Psoas muscle (tissue), 8 donors: ENCODE results near the gene WBP1. TPM values are rescaled to one million over a fixed set of nuclear protein-coding genes. Genes with fewer than 3 reads are reported as not detected.
"Not testable (repeated sequence)": the region's sequence is repeated elsewhere in the genome, so short reads cannot be mapped to it uniquely, and the experiment has no call there.

Experiments
- ATAC-seq, 4 donors: fragments of 200-7000 bp; cut with Tn5 transposase; one replicate each; pipeline ENCODE4 v1.9.1; 2020; ENCODE audit warnings: moderate library complexity in 3 of 4, mild to moderate bottlenecking in 2 of 4
- DNase-seq, 2 donors: peaks; one replicate each; pipeline ENCODE4 v3.0.0-alpha.2; 2020
- H3K27ac ChIP-seq: fragments of 200-600 bp; one replicate; pipeline ENCODE4 v1.8.0; 2022
- H3K27me3 ChIP-seq, 3 donors: fragments of 200-600 bp in 1 of 3; one replicate each; pipeline versions ENCODE4 v1.6.1 to v1.8.0; 2013 to 2022; ENCODE audit warnings: low read length in 2 of 3, mild to moderate bottlenecking in 2 of 3, moderate library complexity in 1 of 3; ENCODE audit not compliant: insufficient read depth in 3 of 3
- H3K36me3 ChIP-seq, 2 donors: fragments of 200-600 bp in 1 of 2; one replicate each; pipeline versions ENCODE4 v1.6.1 to v1.8.0; 2013 to 2022; ENCODE audit warnings: low read depth in 1 of 2, mild to moderate bottlenecking in 1 of 2, moderate library complexity in 1 of 2; ENCODE audit not compliant: insufficient read depth in 1 of 2
- H3K4me1 ChIP-seq: fragments of 200-600 bp; one replicate; pipeline ENCODE4 v1.8.0; 2022
- H3K4me3 ChIP-seq: fragments of 200-600 bp; one replicate; pipeline ENCODE4 v1.8.0; 2022; ENCODE audit warnings: mild to moderate bottlenecking
- H3K9me3 ChIP-seq: fragments of 200-600 bp; one replicate; pipeline ENCODE4 v1.8.0; 2022
- CTCF ChIP-seq: fragments of 200-600 bp; IDR thresholded peaks from one replicate; pipeline ENCODE4 v1.8.0; 2022; ENCODE audit warnings: antibody characterized with exemption
- WGBS, 3 donors: extraction: QIAGEN DNeasy Blood & Tissue Kit; methylation state at CpG; one replicate each; pipeline versions ENCODE4 v1.1.6 to v1.1.7; 2013; 5-methylcytosine and 5-hydroxymethylcytosine counted together
- intact Hi-C, 2 donors: fragments of 100-400 bp; cut with DNase I; formaldehyde crosslinking; loops; one replicate each; pipeline versions ENCODE4 v1.11.0 to v1.14.2; 2022
- polyA plus RNA-seq, 3 donors: library from polyadenylated mRNA; stranded (reverse); fragments of 200-250 nt; gene quantifications; one replicate each; pipeline ENCODE4 v1.2.3, GENCODE V29; 2013
- total RNA-seq, 4 donors: library from RNA; stranded (reverse); fragmentation: NEBNext Ultra II Directional in 2 of 4; extraction: Animal tissue kit (Norgen Biotek cat#: 25700) in 2 of 4; gene quantifications; one replicate each; pipeline versions ENCODE4 v1.2.1 to v1.2.4, GENCODE V29; 2021 to 2023
- donor health status: healthy with polysubstance abuse.
- donor health status: DM: no; HTN: no; CAD: no; lungs with moderate emphysema.
- donor health status: Bipolar disorder and iron deficiency.
- donor health status: healthy.
- donor health status: DM: yes; HTN: yes; CAD: no.
- donor health status: DM: no; HTN: no; CAD: no.
- donor health status: DM: no; HTN: no; CAD: no.
- donor health status: DM: yes; HTN: yes; CAD: no.

The WBP1 gene
- total and polyA plus RNA-seq, 7 donors = 19.4 to 41.3 (median 24.4) TPM

GRCh38 chr2:74419345-74419744 is 38.9 kb upstream of the WBP1 start:
- intact Hi-C loops = no loop called here
- Histone ChIP-seq H3K27me3 (peaks cover 0 to 57% (median 6%) of the 10 kb centered on the region in 3 donors), H3K27ac (no peak overlapping the region), H3K9me3 (no peaks in the 10 kb centered on the region), H3K4me1 (no peaks in the 10 kb centered on the region), H3K36me3 (no peaks in the 10 kb centered on the region), H3K4me3 (no peak overlapping the region)
- ATAC-seq (no peak), DNase-seq (no peak)
- WGBS, 3 donors = 88 to 90% (median 89%) methylated on average over 1 of the region's 1 CpG
- TF ChIP-seq CTCF = no peak

- no peak for TF ChIP-seq CTCF
- H3K27ac ChIP-seq = no peak overlapping the region
- no peaks in the 10 kb centered on the region for H3K4me1 ChIP-seq
- H3K27me3 ChIP-seq = peaks cover 0 to 50% (median 4%) of the 10 kb centered on the region in 3 donors
- no peak overlapping the region for H3K4me3 ChIP-seq
- DNase-seq (no peak), ATAC-seq (no peak)
- intact Hi-C loops = no loop called here
- H3K9me3 ChIP-seq = no peaks in the 10 kb centered on the region
- H3K36me3 ChIP-seq = no peaks in the 10 kb centered on the region
- 86 to 92% (median 88%) methylated on average over 2 of the region's 2 CpGs for WGBS, 3 donors
Observed at GRCh38 chr2:74420006-74420405, 38.2 kb upstream of the WBP1 start.

- DNase-seq, H3K9me3 ChIP-seq, H3K4me1 ChIP-seq, H3K36me3 ChIP-seq, ATAC-seq, H3K27ac ChIP-seq, intact Hi-C loops: not testable (repeated sequence)
- peak overlapping the region; percentile 65 for H3K4me3 ChIP-seq
- peaks cover 0 to 47% (median 4%) of the 10 kb centered on the region in 3 donors for H3K27me3 ChIP-seq
- WGBS, 3 donors = 77 to 78% (median 77%) methylated on average over 19 of the region's 19 CpGs
Observed at GRCh38 chr2:74420443-74421103, 37.7 kb upstream of the WBP1 start.

- no peaks in the 10 kb centered on the region for H3K4me1 ChIP-seq
- TF ChIP-seq CTCF = no peak
- 1% methylated on average over 52 to 57 of the region's 57 CpGs for WGBS, 3 donors
- H3K27me3 ChIP-seq = peaks cover 0 to 39% (median 4%) of the 10 kb centered on the region in 3 donors
- intact Hi-C loops = no loop called here
- H3K27ac ChIP-seq = no peak within 1 kb of the TSS
- H3K36me3 ChIP-seq = no peaks in the 10 kb centered on the region
- H3K9me3 ChIP-seq = no peaks in the 10 kb centered on the region
- peak; percentile 90 to 91 for DNase-seq
- ATAC-seq = peak; percentile 73 to 91 (median 82)
- peak within 1 kb of the TSS; percentile 65 for H3K4me3 ChIP-seq
Observed at GRCh38 chr2:74421221-74421870, 36.9 kb upstream of the WBP1 start, which contains the start of the genes C2orf81 and WDR54. Gene C2orf81 (minus strand): TSS chr2:74421619. CDS start chr2:74421560, 59 bp downstream. Gene WDR54 (plus strand): TSS chr2:74421730. CDS start chr2:74422154, 424 bp downstream.

GRCh38 chr2:74423231-74424095 is 34.8 kb upstream of the WBP1 start:
- H3K9me3 ChIP-seq = no peaks in the 10 kb centered on the region
- no peak for TF ChIP-seq CTCF
- peaks cover 0 to 34% (median 4%) of the 10 kb centered on the region in 3 donors for H3K27me3 ChIP-seq
- H3K4me1 ChIP-seq = no peaks in the 10 kb centered on the region
- H3K4me3 ChIP-seq = no peak overlapping the region
- intact Hi-C loops = no loop called here
- WGBS, 3 donors = 54 to 63% (median 59%) methylated on average over 9 of the region's 9 CpGs
- H3K27ac ChIP-seq = no peak overlapping the region
- DNase-seq = no peak
- peaks cover 0 to 10% of the 10 kb centered on the region in 2 donors for H3K36me3 ChIP-seq
- ATAC-seq = no peak
